NT2/D1 (cell line): ENCODE measurements around the gene SLC4A11.

Experiments
- SUZ12 ChIP-seq: IDR thresholded peaks from 2 replicates; pipeline ENCODE4 v1.6.1; 2011; ENCODE audit not compliant: insufficient read length, insufficient read depth; ENCODE audit errors: extremely low read depth
- YY1 ChIP-seq: IDR thresholded peaks from 2 replicates; pipeline ENCODE4 v1.6.1; 2011; ENCODE audit not compliant: insufficient read length, insufficient read depth
- ZNF274 ChIP-seq: IDR thresholded peaks from 2 replicates; pipeline ENCODE4 v1.6.1; 2011; ENCODE audit warnings: mild to moderate bottlenecking, low read depth, low read length

- TF ChIP-seq ZNF274 (no peak), YY1 (no peak), SUZ12 (no peak)
These were observed 12.1 kb downstream of the SLC4A11 start for GRCh38 chr20:3226864-3227263.
